GM23248 (cell line): ENCODE data around the gene LRRC55.

ENCODE experiments used
- EZH2 ChIP-seq: fragments of 200-600 bp; sonication (generic); IDR thresholded peaks from 2 replicates; pipeline ENCODE4 v1.6.1; 2018; ENCODE audit warnings: antibody characterized with exemption, mild to moderate bottlenecking; ENCODE audit not compliant: insufficient read depth, poor library complexity, severe bottlenecking
- EZH2phosphoT487 ChIP-seq: fragments of 200-600 bp; sonication (generic); IDR thresholded peaks from 2 replicates; pipeline ENCODE4 v1.6.1; 2018; ENCODE audit warnings: antibody characterized with exemption, moderate library complexity, mild to moderate bottlenecking, low read depth; ENCODE audit not compliant: insufficient read depth

DNA sequence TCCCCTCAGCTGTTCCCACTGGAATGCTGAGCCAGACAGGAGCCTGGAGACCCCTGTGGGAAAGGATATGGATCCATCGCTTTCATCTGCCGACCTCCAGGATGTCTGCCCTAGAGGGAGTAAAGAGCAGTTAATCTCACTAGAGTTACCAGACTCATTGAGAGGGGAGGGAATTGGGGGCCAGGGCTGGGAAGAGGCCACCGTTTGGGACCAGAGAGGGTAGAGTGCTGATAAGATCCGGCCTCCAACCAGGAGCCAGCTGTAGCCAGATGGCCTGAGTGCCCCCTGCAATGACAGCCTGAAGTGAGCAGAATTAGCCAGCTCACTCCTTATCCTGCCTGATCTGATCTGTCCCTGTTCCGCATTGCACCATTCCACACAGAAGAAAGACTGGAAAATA lies 59.0 kb downstream of the LRRC55 start:
- TF ChIP-seq EZH2, result no peak
- no peak for TF ChIP-seq EZH2phosphoT487
